HepG2 (cell line): Measurements from ENCODE around the gene PRDM12. TPM values are rescaled to one million over a fixed set of nuclear protein-coding genes. Genes with fewer than 3 reads are reported as not detected.

Source experiments
- FOSL2 ChIP-seq: sonication (generic); formaldehyde crosslinking; IDR thresholded peaks from 2 replicates; pipeline ENCODE4 v1.4.0; 2020; ENCODE audit warnings: missing genetic modification reagents
- HOXA9 ChIP-seq: sonication (generic); formaldehyde crosslinking; IDR thresholded peaks from 2 replicates; pipeline ENCODE4 v1.8.1; 2022; ENCODE audit warnings: missing genetic modification reagents, mild to moderate bottlenecking, moderate library complexity, borderline replicate concordance
- MAFF ChIP-seq: IDR thresholded peaks from 2 replicates; pipeline ENCODE4 v1.6.1; 2011; ENCODE audit warnings: low read depth, low read length, improper control_type of control experiment
- POLR2G ChIP-seq: fragments of 200-400 bp; formaldehyde crosslinking; IDR thresholded peaks from 2 replicates; pipeline ENCODE4 v1.6.1; 2018; ENCODE audit warnings: mild to moderate bottlenecking, low read depth, low read length, moderate library complexity
- RARA ChIP-seq: IDR thresholded peaks from 2 replicates; pipeline ENCODE4 v1.6.1; 2016; ENCODE audit warnings: missing genetic modification reagents, missing compliant biosample characterization
- SMC3 ChIP-seq: IDR thresholded peaks from 2 replicates; pipeline ENCODE4 v1.6.1; 2011; ENCODE audit warnings: low read length, improper control_type of control experiment
- SSRP1 ChIP-seq: IDR thresholded peaks from 2 replicates; pipeline ENCODE4 v1.6.1; 2016; ENCODE audit warnings: control low read depth
- SUZ12 ChIP-seq: fragments of 150-350 bp; IDR thresholded peaks from 2 replicates; pipeline ENCODE4 v1.6.1; 2014; ENCODE audit warnings: low read depth, low read length
- ZFP36L1 ChIP-seq: sonication (generic); formaldehyde crosslinking; IDR thresholded peaks from 2 replicates; pipeline ENCODE4 v1.8.0; 2022; ENCODE audit warnings: mild to moderate bottlenecking, missing genetic modification reagents, moderate library complexity
- ZFP82 ChIP-seq: sonication (generic); formaldehyde crosslinking; IDR thresholded peaks from 2 replicates; pipeline ENCODE4 v1.5.1; 2020; ENCODE audit warnings: mild to moderate bottlenecking, missing genetic modification reagents, borderline replicate concordance
- ZNF30 ChIP-seq: sonication (generic); formaldehyde crosslinking; IDR thresholded peaks from 2 replicates; pipeline ENCODE4 v1.5.0; 2020; ENCODE audit warnings: mild to moderate bottlenecking, missing genetic modification reagents
- ZNF570 ChIP-seq: sonication (generic); formaldehyde crosslinking; IDR thresholded peaks from 2 replicates; pipeline ENCODE4 v1.4.0; 2020; ENCODE audit warnings: mild to moderate bottlenecking, missing genetic modification reagents, borderline replicate concordance
- ZNF768 ChIP-seq: sonication (generic); formaldehyde crosslinking; IDR thresholded peaks from 2 replicates; pipeline ENCODE4 v1.4.0; 2020; ENCODE audit warnings: missing genetic modification reagents
- polyA plus RNA-seq, 8 experiments: library from polyadenylated mRNA; depleted of rRNA in 3 of 8; stranded (reverse) in 7 of 8; unstranded in 1 of 8; fragments of >200 nt; fragmentation: Illumina TruSeq in 4 of 8; extraction: Trizol in 4 of 8; gene quantifications; 2 replicates each; pipeline versions ENCODE4 v1.2.1 to v1.2.3, GENCODE V29; 2011 to 2016; ENCODE audit warnings: low read depth in 4 of 8, missing spikeins in 1 of 8, mixed read lengths in 1 of 8; ENCODE audit not compliant: insufficient read depth in 1 of 8
- total RNA-seq, 5 experiments: library from RNA; depleted of rRNA; stranded (reverse); fragments of >200 nt; fragmentation: Illumina TruSeq; extraction: Trizol; gene quantifications; 2 replicates each; pipeline ENCODE4 v1.2.3, GENCODE V29; 2016; ENCODE audit warnings: low read depth in 1 of 5
- TF ChIP-seq, protein P1 (sequence below): fragments of 450-650 bp; IDR thresholded peaks from 2 replicates; pipeline ENCODE4 v1.6.1; 2017; ENCODE audit warnings: mild to moderate bottlenecking
- TF ChIP-seq, protein P2 (sequence below), 2 experiments: fragments of 450-650 bp in 1 of 2; sonication (generic) in 1 of 2; formaldehyde crosslinking; IDR thresholded peaks; 2 replicates each; pipeline versions ENCODE4 v1.5.0 to v1.8.0; 2020 to 2022; ENCODE audit warnings: mild to moderate bottlenecking in 1 of 2, missing genetic modification reagents in 1 of 2
- TF ChIP-seq, protein P3 (sequence below): IDR thresholded peaks from 2 replicates; pipeline ENCODE4 v1.6.1; 2012; ENCODE audit warnings: inconsistent platforms
- TF ChIP-seq, protein P4 (sequence below): sonication (generic); formaldehyde crosslinking; IDR thresholded peaks from 2 replicates; pipeline ENCODE4 v1.4.0; 2020; ENCODE audit warnings: mild to moderate bottlenecking, missing genetic modification reagents
- TF ChIP-seq, protein P5 (sequence below): sonication (generic); formaldehyde crosslinking; IDR thresholded peaks from 2 replicates; pipeline ENCODE4 v1.4.0; 2020; ENCODE audit warnings: missing genetic modification reagents
- TF ChIP-seq, protein P6 (sequence below): IDR thresholded peaks from 2 replicates; pipeline ENCODE4 v1.6.1; 2012; ENCODE audit warnings: low read depth, low read length, improper control_type of control experiment

Gene PRDM12
- total and polyA plus RNA-seq, 2 of the 13 experiments (the other 11 are each of a cell fraction or from before 2014, with no cell fraction given), result 0.04 to 0.07 TPM

DNA sequence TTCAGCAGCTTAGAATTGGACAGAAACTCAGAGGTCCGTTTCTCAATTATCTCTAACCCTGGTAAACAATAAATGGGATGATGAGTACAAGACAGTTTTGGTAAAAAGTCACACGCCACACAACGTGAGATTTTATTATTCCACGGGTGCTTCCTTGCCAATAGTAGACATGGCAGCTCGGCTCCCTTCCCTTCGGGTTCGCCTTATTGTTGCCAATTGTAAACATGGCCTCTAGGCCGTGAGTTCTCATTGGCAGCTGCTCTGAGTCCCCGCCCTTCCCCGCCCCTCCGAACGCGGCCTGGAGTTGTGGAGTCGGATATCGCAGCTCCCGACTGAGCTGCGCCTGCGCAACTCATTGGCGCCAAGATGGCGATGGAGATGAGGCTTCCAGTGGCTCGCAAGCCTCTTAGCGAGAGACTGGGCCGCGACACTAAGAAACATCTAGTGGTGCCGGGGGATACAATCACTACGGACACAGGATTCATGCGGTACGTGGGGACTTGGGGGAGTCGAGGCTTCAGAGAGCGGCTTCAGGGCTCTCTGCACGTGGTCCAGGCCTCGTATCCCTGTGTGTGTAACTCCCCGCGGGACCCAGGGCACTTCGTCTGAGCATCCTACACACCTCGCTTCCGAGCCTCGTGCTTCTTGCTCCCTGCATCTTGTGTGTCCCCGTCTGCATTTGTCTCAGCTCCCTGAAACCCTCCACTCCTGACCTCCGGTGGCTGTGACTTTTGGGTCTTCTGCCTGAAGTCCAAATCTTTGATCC, 29.2 kb downstream of the PRDM12 start, which contains the start of gene EXOSC2 (continued):
- TF ChIP-seq ZFP82 (CRISPR knock-in tag), result peak; percentile 69; the same call in 1 of the 2 replicates
- TF ChIP-seq MAFF, result no peak
- no peak for TF ChIP-seq ZNF30 (CRISPR knock-in tag)
- TF ChIP-seq SMC3, result no peak
- TF ChIP-seq ZNF570 (CRISPR knock-in tag), result no peak
- TF ChIP-seq, protein P1, sequence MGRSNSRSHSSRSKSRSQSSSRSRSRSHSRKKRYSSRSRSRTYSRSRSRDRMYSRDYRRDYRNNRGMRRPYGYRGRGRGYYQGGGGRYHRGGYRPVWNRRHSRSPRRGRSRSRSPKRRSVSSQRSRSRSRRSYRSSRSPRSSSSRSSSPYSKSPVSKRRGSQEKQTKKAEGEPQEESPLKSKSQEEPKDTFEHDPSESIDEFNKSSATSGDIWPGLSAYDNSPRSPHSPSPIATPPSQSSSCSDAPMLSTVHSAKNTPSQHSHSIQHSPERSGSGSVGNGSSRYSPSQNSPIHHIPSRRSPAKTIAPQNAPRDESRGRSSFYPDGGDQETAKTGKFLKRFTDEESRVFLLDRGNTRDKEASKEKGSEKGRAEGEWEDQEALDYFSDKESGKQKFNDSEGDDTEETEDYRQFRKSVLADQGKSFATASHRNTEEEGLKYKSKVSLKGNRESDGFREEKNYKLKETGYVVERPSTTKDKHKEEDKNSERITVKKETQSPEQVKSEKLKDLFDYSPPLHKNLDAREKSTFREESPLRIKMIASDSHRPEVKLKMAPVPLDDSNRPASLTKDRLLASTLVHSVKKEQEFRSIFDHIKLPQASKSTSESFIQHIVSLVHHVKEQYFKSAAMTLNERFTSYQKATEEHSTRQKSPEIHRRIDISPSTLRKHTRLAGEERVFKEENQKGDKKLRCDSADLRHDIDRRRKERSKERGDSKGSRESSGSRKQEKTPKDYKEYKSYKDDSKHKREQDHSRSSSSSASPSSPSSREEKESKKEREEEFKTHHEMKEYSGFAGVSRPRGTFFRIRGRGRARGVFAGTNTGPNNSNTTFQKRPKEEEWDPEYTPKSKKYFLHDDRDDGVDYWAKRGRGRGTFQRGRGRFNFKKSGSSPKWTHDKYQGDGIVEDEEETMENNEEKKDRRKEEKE, result no peak
- TF ChIP-seq, protein P2, sequence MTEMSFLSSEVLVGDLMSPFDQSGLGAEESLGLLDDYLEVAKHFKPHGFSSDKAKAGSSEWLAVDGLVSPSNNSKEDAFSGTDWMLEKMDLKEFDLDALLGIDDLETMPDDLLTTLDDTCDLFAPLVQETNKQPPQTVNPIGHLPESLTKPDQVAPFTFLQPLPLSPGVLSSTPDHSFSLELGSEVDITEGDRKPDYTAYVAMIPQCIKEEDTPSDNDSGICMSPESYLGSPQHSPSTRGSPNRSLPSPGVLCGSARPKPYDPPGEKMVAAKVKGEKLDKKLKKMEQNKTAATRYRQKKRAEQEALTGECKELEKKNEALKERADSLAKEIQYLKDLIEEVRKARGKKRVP (CRISPR knock-in tag; IDR thresholded peaks at IDR 0.05), result no peak
- TF ChIP-seq, protein P3, sequence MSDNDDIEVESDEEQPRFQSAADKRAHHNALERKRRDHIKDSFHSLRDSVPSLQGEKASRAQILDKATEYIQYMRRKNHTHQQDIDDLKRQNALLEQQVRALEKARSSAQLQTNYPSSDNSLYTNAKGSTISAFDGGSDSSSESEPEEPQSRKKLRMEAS, result peak; percentile 96
- TF ChIP-seq ZFP36L1 (CRISPR knock-in tag), result 0 out of 2 replicates have a peak, but pooled peaks have one; percentile 69
- TF ChIP-seq, protein P4, sequence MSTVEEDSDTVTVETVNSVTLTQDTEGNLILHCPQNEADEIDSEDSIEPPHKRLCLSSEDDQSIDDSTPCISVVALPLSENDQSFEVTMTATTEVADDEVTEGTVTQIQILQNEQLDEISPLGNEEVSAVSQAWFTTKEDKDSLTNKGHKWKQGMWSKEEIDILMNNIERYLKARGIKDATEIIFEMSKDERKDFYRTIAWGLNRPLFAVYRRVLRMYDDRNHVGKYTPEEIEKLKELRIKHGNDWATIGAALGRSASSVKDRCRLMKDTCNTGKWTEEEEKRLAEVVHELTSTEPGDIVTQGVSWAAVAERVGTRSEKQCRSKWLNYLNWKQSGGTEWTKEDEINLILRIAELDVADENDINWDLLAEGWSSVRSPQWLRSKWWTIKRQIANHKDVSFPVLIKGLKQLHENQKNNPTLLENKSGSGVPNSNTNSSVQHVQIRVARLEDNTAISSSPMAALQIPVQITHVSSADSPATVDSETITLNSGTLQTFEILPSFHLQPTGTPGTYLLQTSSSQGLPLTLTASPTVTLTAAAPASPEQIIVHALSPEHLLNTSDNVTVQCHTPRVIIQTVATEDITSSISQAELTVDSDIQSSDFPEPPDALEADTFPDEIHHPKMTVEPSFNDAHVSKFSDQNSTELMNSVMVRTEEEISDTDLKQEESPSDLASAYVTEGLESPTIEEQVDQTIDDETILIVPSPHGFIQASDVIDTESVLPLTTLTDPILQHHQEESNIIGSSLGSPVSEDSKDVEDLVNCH (CRISPR knock-in tag), result no peak
- peak; percentile 93 for TF ChIP-seq POLR2G
- no peak for TF ChIP-seq SUZ12
- TF ChIP-seq, protein P5, sequence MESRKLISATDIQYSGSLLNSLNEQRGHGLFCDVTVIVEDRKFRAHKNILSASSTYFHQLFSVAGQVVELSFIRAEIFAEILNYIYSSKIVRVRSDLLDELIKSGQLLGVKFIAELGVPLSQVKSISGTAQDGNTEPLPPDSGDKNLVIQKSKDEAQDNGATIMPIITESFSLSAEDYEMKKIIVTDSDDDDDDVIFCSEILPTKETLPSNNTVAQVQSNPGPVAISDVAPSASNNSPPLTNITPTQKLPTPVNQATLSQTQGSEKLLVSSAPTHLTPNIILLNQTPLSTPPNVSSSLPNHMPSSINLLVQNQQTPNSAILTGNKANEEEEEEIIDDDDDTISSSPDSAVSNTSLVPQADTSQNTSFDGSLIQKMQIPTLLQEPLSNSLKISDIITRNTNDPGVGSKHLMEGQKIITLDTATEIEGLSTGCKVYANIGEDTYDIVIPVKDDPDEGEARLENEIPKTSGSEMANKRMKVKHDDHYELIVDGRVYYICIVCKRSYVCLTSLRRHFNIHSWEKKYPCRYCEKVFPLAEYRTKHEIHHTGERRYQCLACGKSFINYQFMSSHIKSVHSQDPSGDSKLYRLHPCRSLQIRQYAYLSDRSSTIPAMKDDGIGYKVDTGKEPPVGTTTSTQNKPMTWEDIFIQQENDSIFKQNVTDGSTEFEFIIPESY (CRISPR knock-in tag), result no peak
- TF ChIP-seq HOXA9 (CRISPR knock-in tag), result no peak
- peak; percentile 29; the same call in 1 of the 2 replicates for TF ChIP-seq ZNF768 (CRISPR knock-in tag)
- TF ChIP-seq, protein P6, sequence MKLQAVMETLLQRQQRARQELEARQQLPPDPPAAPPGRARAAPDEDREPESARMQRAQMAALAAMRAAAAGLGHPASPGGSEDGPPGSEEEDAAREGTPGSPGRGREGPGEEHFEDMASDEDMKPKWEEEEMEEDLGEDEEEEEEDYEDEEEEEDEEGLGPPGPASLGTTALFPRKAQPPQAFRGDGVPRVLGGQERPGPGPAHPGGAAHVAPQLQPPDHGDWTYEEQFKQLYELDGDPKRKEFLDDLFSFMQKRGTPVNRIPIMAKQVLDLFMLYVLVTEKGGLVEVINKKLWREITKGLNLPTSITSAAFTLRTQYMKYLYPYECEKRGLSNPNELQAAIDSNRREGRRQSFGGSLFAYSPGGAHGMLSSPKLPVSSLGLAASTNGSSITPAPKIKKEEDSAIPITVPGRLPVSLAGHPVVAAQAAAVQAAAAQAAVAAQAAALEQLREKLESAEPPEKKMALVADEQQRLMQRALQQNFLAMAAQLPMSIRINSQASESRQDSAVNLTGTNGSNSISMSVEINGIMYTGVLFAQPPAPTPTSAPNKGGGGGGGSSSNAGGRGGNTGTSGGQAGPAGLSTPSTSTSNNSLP, result 0 out of 2 replicates have a peak, but pooled peaks have one; percentile 9
- no peak for TF ChIP-seq FOSL2 (CRISPR knock-in tag)
- 0 out of 2 replicates have a peak, but pooled peaks have one; percentile 29 for TF ChIP-seq SSRP1
- no peak for TF ChIP-seq RARA
